T-helper 22 cell (primary cell): ENCODE results near the gene ERGIC3.
"Not testable (repeated sequence)": the region's sequence is repeated elsewhere in the genome, so short reads cannot be mapped to it uniquely, and the experiment has no call there.

Source experiments
- DNase-seq: peaks from one replicate; pipeline ENCODE4 v3.0.0-alpha.2; 2020; ENCODE audit warnings: low read depth

Gene ERGIC3

DNA sequence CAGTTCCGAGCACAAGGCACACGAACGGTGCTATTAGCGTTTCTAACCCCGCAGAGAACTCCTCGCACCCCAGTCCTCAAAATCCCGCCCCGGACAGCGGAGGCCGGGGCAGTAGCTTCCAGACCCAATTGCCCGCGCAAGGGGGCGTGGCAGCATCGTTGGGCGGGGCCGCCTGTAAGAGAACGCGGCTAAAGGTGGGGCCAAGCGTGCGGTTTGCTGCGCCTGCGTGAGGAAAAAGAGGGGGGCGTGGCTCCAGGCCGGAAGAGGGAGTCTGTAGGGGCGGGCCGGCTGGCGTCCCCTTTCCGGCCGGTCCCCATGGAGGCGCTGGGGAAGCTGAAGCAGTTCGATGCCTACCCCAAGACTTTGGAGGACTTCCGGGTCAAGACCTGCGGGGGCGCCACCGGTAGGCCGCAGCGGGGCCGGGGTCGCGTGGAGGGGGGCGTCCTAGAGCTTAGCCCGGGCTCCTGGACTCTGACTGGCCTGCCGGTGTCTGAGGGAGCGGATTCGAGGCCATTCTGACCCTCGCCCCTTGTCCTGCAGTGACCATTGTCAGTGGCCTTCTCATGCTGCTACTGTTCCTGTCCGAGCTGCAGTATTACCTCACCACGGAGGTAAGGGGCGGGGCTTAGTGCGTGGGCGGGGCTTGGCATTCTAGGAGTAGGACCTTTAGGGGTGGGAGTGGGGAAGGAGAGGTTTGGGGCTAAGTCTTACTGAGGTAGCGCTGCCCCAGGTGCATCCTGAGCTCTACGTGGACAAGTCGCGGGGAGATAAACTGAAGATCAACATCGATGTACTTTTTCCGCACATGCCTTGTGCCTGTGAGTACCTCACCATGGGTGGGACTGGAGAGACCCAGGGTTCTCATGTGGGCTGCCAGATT is at the start of gene ERGIC3:
TSS of gene ERGIC3 (plus strand) at position 296 of the 880 bp plus-strand sequence. CDS start at position 316, 20 bp downstream.
- peak; percentile 92 for DNase-seq

DNA sequence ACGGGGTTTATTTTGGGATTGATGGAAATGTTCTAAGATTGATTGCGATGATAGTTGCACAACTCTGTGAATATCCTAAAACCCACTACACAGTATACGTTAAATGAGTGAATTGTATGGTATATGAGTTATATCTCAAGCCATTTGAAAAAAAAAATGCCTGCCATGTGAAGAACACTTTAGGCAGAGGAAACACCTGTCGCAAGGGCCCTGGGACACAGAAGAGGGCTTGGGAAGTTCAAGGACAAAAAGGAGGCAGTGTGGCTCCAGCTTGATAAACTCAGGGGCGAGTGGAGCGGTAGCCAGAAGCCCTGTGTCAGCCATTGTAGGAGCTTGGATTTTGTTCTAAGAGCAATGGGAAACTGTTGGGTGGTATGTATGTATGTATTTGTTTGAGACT is 49.5 kb upstream of the ERGIC3 start:
- no peak for DNase-seq

DNA sequence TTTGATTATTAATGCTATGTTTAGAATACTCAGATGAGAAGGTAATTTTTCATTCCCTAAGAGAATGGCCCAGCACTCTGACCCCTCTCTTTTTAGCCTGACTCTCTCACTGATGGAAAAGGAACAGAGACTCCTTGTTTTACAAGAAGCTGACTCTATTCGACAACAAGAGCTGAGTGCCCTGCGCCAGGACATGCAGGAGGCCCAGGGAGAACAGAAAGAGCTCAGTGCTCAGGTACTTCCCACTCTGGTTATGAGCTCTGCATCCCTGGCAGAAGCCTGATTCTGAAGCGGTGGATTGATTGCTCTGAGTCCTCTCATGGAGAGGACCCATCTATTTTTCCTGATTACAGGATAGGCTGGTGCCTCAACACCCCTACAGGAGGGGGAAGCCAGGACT is 45.4 kb upstream of the ERGIC3 start:
- no peak for DNase-seq

DNA sequence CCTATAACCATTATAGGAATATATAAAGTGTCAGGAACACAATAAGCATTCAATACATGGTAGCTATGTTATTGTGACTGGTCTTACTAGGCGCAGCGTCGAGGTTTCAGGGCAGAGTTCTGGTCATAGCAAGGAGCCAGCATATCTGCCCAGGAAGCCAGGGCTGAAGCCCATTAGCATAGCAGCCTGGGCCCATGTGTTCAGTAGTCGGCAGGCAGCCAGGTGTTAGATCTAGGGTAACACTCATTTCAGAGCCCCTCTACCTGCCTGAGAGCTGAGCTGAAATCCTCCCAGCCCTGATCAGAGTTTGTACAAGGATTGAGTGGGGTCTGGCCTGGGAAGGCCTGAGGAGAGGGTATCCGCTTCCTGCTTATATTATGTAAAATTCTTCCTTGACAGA is 44.6 kb upstream of the ERGIC3 start:
- DNase-seq = no peak

DNA sequence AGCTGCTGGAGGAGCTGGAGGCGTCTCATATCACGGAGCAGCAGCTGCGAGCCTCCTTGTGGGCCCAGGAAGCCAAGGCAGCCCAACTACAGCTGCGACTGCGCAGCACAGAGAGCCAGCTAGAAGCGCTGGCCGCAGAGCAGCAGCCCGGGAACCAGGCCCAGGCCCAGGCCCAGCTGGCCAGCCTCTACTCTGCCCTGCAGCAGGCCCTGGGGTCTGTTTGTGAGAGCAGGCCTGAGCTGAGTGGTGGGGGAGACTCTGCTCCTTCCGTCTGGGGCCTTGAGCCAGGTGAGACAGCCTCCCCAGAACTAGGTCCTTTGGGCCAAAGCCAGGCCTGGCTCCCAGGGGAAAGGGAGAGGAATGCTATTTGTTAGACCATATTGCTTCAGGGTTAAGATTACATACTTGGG is 44.1 kb upstream of the ERGIC3 start:
- DNase-seq = no peak

DNA sequence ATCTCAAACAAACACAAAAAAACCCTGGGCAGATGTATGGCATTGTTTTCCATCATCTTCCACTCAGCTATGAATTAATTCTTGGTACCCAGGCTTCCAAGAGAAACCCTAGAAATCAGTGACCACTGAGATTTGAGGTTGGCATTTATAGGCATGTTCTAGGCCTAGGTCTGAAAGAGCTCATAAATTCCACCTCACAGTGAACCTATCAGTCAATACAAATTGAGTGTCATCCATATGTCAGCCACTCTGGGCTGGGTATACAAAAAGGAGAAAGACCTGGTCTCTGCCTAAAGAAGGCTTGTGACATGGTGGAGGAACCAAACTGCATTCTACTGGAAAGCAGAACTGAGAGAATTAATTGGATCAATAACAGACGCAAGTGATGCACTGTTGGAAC is 42.6 kb upstream of the ERGIC3 start:
- no peak for DNase-seq

DNA sequence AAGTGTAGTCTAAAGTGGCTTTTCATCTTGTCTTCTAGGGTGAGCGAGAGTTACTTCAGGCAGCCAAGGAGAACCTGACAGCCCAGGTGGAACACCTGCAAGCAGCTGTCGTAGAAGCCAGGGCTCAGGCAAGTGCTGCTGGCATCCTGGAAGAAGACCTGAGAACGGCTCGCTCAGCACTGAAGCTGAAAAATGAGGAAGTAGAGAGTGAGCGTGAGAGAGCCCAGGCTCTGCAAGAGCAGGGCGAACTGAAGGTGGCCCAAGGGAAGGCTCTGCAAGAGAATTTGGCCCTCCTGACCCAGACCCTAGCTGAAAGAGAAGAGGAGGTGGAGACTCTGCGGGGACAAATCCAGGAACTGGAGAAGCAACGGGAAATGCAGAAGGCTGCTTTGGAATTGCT is 39.5 kb upstream of the ERGIC3 start:
- no peak for DNase-seq

DNA sequence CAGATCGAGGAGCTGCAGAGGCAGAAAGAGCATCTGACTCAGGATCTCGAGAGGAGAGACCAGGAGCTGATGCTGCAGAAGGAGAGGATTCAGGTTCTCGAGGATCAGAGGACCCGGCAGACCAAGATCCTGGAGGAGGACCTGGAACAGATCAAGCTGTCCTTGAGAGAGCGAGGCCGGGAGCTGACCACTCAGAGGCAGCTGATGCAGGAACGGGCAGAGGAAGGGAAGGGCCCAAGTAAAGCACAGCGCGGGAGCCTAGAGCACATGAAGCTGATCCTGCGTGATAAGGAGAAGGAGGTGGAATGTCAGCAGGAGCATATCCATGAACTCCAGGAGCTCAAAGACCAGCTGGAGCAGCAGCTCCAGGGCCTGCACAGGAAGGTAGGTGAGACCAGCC is 38.6 kb upstream of the ERGIC3 start:
- no peak for DNase-seq

DNA sequence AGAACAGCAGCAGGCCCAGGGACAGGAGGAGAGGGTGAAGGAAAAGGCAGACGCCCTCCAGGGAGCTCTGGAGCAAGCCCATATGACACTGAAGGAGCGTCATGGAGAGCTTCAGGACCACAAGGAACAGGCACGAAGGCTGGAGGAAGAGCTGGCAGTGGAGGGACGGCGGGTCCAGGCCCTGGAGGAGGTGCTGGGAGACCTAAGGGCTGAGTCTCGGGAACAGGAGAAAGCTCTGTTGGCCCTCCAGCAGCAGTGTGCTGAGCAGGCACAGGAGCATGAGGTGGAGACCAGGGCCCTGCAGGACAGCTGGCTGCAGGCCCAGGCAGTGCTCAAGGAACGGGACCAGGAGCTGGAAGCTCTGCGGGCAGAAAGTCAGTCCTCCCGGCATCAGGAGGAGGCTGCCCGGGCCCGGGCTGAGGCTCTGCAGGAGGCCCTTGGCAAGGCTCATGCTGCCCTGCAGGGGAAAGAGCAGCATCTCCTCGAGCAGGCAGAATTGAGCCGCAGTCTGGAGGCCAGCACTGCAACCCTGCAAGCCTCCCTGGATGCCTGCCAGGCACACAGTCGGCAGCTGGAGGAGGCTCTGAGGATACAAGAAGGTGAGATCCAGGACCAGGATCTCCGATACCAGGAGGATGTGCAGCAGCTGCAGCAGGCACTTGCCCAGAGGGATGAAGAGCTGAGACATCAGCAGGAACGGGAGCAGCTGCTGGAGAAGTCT is 37.9 kb upstream of the ERGIC3 start:
- no peak for DNase-seq

DNA sequence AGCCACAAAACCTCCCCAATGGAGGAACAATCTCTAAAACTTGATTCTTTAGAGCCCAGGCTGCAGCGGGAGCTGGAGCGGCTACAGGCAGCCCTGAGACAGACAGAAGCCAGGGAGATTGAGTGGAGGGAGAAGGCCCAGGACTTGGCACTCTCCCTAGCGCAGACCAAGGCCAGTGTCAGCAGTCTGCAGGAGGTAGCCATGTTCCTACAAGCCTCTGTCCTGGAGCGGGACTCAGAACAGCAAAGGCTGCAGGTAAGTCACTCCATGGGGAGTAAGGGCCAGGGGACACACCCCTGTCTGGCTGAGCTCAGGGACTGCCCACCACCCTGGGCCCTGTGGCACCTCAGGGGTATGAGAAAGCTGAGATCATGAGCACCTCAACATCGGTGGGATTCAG is 37.1 kb upstream of the ERGIC3 start:
- no peak for DNase-seq

DNA sequence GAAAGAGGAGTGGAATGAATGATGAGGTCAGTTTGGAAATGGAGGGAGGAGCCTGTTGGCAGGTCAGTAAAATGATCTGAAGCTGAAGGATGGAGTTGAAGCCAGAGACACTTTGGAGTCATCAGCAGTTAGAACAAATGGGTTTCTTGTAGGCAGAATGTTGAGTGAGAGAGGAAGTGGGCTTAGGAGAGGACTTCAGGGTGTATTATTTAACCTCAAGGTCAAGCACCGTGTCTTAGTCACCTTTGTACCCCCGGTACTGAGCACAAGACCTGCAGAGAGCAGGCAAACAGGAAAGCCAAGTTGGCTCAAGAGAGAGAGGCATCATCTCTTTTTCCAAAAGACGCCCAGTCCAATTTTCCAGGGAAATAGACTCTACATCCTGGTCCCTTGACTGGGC is 35.7 kb upstream of the ERGIC3 start:
- DNase-seq = no peak

DNA sequence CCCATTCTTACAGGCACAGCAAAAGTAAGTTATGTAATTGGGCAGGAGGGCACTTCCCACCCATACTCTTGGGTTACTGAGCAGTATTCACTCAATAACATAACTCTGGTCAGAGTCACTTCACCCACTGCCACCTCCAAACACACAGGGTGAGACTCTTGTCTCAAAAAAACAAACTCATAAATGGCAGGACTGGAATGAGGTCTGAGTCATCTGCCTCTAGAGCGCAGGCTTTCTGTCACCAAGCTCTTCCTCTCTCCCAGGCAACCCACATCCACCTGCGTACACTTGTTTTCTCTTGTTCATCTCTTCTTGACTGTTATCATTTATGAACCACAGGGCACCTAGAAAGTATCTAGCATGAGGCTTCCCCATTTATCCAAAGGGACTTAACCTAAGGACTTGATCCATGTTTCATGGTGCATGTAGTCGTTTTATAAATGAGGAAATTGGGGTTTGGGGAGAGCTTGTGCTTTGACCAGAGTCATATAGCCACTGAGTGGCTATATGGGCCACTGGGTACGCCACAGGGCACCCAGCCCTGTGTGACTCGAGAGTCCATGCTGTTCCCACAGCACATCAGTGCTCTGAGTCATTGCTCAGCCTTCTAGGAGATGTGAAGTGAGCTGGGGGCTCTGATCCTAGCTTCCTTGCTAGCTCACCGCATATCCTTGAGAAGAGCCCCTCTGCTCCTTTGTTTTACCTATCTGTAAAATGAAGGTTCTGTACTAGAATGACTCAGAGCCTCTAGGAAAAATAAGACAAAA is 34.8 kb upstream of the ERGIC3 start:
- DNase-seq = no peak

DNA sequence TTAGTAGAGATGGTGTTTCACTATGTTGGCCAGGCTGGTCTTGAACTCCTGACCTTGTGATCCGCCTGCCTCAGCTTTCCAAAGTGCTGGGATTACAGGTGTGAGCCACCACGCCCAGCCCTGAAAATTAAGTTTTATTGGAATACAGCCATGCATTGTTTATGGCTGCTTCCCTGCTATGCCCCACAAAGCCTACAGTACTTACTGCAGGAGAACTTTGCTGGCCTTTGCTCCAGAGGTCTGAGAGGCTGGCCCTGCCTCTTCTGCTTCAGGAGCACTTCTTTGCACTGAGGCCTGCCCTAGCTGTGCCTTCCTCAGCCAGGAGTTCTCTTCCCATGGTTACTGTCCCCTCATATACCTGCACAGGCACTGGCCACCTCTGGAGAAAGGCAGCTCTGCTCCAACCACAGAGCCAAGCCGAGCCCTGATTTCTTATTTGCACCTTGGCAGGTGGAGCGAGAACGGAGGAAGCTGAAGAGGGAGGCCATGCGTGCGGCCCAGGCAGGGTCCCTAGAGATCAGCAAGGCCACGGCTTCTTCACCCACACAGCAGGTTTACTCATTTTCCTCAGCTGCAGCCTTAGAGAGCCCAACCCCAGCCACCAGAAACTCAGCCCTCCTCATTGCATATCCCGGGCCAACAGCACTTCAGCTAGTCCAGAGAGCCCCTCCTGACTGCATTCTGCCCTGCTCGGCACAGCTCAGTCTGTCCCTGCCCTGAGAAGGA is 33.2 kb upstream of the ERGIC3 start:
- no peak for DNase-seq

DNA sequence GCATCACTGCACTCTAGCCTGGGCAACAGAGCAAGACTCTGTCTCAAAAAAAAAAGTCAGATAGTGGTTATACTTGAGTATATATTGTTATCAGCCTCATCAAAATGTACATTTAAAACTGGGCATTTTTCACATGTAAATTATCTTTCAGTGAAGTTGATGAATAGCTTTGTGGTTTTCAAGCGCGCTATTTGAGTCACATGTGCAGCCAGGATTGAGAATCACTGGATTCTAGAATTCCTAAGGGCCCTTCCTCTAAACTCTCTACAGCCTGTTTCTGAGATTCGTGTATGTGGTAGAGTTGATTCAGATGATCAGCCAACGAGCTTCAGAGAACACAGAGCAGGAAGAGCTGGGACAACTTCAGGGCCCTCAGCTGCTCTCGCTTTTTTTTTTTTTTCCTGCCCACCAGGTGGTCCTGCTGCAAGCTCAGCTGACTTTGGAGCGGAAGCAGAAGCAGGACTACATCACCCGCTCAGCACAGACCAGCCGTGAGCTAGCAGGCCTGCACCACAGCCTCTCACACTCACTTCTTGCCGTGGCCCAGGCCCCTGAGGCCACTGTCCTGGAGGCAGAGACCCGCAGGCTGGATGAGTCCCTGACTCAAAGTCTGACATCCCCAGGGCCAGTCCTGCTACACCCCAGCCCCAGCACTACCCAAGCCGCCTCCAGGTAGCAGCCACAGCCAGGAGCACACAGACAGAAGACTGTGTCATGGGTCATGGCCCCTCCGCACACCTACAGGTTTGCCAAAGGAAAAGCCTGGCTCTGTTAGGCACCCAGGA is 30.7 kb upstream of the ERGIC3 start:
- DNase-seq = no peak

DNA sequence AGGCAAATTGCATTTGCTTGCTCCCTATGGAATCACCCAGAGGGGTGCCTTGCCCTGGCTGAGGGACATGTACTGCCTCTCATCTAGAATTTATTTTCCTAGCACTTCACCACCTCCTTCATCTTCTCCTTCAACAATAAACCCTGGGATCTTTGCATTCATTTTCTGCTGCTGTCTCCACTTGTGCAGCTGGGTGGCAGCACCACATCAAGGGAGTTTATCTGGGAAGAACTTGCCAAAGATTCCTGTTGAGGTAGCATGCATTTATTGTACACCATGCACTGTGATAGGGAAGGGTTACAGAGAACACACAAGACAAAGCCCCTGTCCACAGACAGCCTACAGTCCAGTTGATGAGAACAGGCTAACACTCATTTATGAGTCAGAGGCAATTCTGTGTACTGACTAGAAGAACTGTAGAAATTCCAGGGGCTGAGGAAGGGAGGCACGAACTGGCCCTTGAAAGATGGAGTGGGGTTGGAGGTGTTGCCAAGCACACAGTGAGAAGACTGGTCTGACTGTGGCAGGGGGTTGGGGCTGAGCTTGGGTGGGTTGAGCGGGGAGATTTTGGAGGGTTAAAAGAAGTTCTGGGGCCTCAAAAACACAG is 30.0 kb upstream of the ERGIC3 start:
- DNase-seq = no peak

DNA sequence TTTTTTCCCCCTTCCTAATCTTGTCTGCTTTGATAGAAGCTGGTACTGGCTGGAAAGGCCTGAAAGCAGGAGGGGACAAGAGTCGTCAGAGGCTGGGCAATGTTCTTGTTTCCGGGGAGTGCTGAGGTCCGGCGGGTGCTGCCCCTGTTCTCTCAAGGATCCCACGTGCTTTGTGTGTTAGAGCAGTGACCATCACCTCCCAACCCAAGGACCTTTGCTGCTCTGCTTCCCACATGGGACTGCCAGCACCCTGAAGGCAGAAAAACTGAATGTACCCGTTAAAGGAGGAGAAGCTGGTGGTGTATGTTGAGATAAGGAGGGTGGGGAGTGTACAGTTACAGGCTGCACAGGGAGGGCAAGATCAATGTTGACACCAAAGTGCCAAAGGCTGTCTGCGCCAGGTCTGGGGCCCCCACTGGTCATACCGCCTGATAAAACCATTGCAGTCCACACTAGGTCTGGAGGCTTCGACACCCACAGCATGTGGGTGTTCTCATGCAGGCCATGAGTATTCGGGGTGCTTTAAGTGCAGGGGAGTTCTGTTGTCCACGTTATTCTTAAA is 27.4 kb upstream of the ERGIC3 start:
- no peak for DNase-seq

DNA sequence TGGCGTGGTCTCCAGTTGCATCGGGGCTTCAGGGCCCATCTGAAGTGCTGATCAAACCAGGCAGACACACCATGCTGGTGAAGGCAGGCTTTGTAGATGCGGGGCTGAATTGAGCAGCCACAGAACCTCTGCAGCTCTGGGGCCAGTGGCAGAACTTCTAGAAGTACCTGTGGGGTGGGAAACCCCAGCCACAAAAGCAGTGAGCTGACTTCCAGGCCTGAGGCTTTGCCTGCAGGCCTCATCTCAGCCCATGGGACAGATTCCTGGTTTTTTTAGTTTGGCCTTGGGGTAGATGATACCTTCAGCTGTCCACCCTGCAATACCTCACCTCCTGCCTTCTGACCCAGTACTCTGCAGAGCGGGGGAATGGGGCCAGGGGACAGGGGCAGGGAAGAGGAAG is 26.5 kb upstream of the ERGIC3 start:
- DNase-seq = no peak

DNA sequence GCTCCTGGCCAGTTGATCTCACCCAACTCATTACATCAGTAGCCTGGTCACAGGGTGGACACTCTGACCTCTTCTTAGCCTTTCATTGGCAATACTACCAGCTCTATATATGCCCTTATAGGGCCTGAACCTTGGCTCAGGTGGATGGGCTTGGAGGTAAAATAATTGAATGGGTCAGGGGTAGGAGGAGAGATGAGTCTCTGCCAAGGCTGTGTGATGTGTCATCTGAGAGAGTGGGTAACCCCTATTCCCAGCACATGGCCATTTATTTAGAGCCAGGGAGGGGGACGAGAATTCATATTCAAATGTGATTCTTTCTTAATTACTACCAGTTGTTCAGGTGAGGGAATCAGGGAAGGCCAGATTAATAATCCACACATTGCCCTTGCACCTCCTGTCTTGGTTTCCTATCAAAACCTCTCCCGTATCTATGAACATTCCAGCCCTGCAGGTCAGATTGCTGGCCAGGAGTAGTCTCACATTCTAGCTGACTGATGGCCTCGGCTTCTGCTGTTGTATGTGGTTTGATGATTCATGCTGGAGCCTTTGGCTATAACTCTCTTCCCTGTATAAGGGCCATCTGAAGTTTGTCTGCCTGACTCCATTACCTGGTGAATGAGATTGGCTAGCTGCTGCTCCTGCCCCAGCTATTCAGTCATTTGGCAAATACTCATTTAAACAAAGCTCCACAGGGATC is 25.8 kb upstream of the ERGIC3 start:
- DNase-seq = no peak

DNA sequence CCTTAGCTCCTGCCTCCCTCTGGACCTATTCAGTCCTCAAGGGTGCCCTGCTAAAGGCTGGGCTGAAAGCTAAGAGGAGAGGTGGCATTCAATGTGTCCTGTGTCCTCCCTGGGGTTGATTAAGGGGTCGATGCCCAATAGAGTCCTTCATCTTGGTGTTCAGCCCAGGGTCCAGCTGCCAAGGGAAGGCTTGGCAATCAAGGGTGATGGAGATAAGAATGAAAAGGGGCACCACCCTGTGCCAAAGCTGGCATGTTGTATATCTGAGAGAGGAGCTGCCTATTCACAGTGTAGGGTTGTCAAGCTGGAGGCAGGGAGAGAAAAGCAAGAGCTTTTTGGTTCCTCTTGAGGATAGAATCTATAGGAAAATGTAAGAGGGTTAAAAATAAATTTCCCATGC is 24.8 kb upstream of the ERGIC3 start:
- DNase-seq = no peak

DNA sequence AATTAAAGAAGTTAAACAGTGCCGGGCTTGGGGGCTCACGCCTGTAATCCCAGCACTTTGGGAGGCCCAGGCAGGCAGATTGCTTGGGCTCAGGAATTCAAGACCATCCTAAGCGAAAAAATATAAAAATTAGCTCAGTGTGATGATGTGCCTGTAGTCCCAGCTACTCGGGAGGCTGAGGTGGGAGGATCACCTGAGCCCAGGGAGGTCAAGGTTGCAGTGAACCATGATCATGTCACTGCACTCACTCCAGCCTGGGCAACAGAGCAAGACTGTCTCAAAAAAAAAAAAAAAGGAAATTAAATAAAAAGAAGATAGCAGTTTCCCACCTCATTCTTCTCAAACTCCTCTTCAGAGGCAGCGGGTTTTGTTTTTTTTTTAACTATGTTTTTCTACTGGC is 24.1 kb upstream of the ERGIC3 start:
- not testable (repeated sequence) for DNase-seq
